ENCODE results near the gene ELAVL2. TPM values are rescaled to one million over a fixed set of nuclear protein-coding genes. Genes with fewer than 3 reads are reported as not detected.

The ELAVL2 gene
- total RNA-seq, 1 experiment from 2014 or later = 16.3 TPM

- no peaks in the 10 kb centered on the region for H3K9me2 ChIP-seq (replicated peaks; ENCODE audit: low read length)
- BruUV-seq (replicated peaks) = no TSS peak
- no peaks in the 10 kb centered on the region for H3K27me3 ChIP-seq (ENCODE audit: low read length)
- ATAC-seq (no peak), DNase-seq (no peak)
- no peak overlapping the region for H2AFZ ChIP-seq (ENCODE audit: low read length)
- no peak overlapping the region for H3K4me3 ChIP-seq (ENCODE audit: low read length)
- H3K79me2 ChIP-seq (ENCODE audit: low read length) = peaks cover 91% of the 10 kb centered on the region
- H3K9me3 ChIP-seq (ENCODE audit: low read length) = no peaks in the 10 kb centered on the region
- H3K27ac ChIP-seq (ENCODE audit: low read length) = no peak overlapping the region
- H3K9ac ChIP-seq (ENCODE audit: low read length) = no peak overlapping the region
- H4K20me1 ChIP-seq (ENCODE audit: low read length) = no peaks in the 10 kb centered on the region
- H3K36me3 ChIP-seq (ENCODE audit: low read depth, low read length) = no peaks in the 10 kb centered on the region
- no peak for TF ChIP-seq EZH2phosphoT487 (IDR thresholded peaks at IDR 0.05; ENCODE audit: borderline replicate concordance, low read length)
- TF ChIP-seq, protein P1, sequence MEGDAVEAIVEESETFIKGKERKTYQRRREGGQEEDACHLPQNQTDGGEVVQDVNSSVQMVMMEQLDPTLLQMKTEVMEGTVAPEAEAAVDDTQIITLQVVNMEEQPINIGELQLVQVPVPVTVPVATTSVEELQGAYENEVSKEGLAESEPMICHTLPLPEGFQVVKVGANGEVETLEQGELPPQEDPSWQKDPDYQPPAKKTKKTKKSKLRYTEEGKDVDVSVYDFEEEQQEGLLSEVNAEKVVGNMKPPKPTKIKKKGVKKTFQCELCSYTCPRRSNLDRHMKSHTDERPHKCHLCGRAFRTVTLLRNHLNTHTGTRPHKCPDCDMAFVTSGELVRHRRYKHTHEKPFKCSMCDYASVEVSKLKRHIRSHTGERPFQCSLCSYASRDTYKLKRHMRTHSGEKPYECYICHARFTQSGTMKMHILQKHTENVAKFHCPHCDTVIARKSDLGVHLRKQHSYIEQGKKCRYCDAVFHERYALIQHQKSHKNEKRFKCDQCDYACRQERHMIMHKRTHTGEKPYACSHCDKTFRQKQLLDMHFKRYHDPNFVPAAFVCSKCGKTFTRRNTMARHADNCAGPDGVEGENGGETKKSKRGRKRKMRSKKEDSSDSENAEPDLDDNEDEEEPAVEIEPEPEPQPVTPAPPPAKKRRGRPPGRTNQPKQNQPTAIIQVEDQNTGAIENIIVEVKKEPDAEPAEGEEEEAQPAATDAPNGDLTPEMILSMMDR (conservative IDR thresholded peaks at IDR 0.05; ENCODE audit: low read depth, low read length) = no peak
- TF ChIP-seq EZH2 (IDR thresholded peaks at IDR 0.05; ENCODE audit: low read length, unreplicated experiment) = no peak
- H3K4me1 ChIP-seq (ENCODE audit: insufficient read depth, low read length) = peaks cover 73% of the 10 kb centered on the region
- CTCF ChIA-PET = no interaction called here
- intact Hi-C loops (cut with micrococcal nuclease) = no loop called here
- POLR2A ChIA-PET (ENCODE audit: unreplicated experiment) = no interaction called here
- peak overlapping the region; percentile 17; the same call in 1 of the 2 replicates for H3K4me2 ChIP-seq (ENCODE audit: low read length)
- no peaks in the 10 kb centered on the region for H3F3A ChIP-seq (ENCODE audit: low read length, unreplicated experiment)
Measured at GRCh38 chr9:23772385-23772783, 53.7 kb downstream of the ELAVL2 start.

- TF ChIP-seq EZH2phosphoT487 (IDR thresholded peaks at IDR 0.05; ENCODE audit: borderline replicate concordance, low read length) (no peak), EZH2 (IDR thresholded peaks at IDR 0.05; ENCODE audit: low read length, unreplicated experiment) (no peak)
- TF ChIP-seq, protein P1 (conservative IDR thresholded peaks at IDR 0.05; ENCODE audit: low read depth, low read length) = no peak
- peak overlapping the region; percentile 17; the same call in 1 of the 2 replicates for H3K4me2 ChIP-seq (ENCODE audit: low read length)
- H3K27ac ChIP-seq (ENCODE audit: low read length) = no peak overlapping the region
- H4K20me1 ChIP-seq (ENCODE audit: low read length) = no peaks in the 10 kb centered on the region
- no TSS peak for BruUV-seq (replicated peaks)
- no peaks in the 10 kb centered on the region for H3K9me3 ChIP-seq (ENCODE audit: low read length)
- POLR2A ChIA-PET (ENCODE audit: unreplicated experiment) = no interaction called here
- no peaks in the 10 kb centered on the region for H3K36me3 ChIP-seq (ENCODE audit: low read depth, low read length)
- CTCF ChIA-PET = no interaction called here
- intact Hi-C loops (cut with micrococcal nuclease) = no loop called here
- no peak overlapping the region for H2AFZ ChIP-seq (ENCODE audit: low read length)
- no peaks in the 10 kb centered on the region for H3F3A ChIP-seq (ENCODE audit: low read length, unreplicated experiment)
- no peaks in the 10 kb centered on the region for H3K27me3 ChIP-seq (ENCODE audit: low read length)
- H3K4me1 ChIP-seq (ENCODE audit: insufficient read depth, low read length) = peaks cover 73% of the 10 kb centered on the region
- ATAC-seq (no peak), DNase-seq (peak; percentile 29)
- no peaks in the 10 kb centered on the region for H3K9me2 ChIP-seq (replicated peaks; ENCODE audit: low read length)
- H3K9ac ChIP-seq (ENCODE audit: low read length) = no peak overlapping the region
- H3K79me2 ChIP-seq (ENCODE audit: low read length) = peaks cover 91% of the 10 kb centered on the region
- no peak overlapping the region for H3K4me3 ChIP-seq (ENCODE audit: low read length)
Measured at GRCh38 chr9:23771746-23772384, 54.2 kb downstream of the ELAVL2 start.

DNA sequence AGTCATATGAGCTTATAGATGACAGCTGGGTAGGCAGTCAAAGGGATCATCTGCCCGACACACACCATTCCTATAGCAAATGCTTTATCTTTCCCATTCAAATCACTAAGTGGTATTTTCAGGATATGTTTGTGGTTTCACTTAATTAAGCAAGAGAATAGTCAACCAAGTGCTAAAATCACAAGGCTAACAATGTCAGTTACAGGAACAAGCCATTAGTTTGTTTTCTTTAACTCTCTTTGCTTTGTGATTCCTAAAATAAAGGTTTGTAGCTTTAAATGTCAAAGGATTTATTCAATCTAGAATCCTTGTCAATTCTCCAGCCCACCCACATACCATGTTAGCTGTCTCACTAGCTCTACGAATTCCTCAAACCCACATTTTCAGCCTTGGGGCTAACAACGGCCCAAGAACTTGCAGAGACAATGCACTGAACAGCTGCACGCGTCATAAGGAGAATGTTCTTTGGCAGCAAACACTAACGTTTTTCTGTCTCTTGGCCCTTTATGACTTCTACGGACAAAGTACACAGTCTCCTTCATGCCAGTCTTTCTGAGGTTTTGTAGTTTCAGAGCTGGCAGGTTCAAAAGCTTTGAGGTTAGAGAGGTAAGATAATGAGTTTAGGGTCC lies 56.6 kb downstream of the ELAVL2 start:
- Histone ChIP-seq H3K4me1 (ENCODE audit: insufficient read depth, low read length) (peaks cover 50% of the 10 kb centered on the region), H3K79me2 (ENCODE audit: low read length) (peaks cover 91% of the 10 kb centered on the region), H3K4me3 (ENCODE audit: low read length) (peak overlapping the region; percentile 16; the same call in 1 of the 2 replicates), H3K27me3 (ENCODE audit: low read length) (no peaks in the 10 kb centered on the region), H4K20me1 (ENCODE audit: low read length) (no peaks in the 10 kb centered on the region), H3F3A (ENCODE audit: low read length, unreplicated experiment) (no peaks in the 10 kb centered on the region), H3K9ac (ENCODE audit: low read length) (no peak overlapping the region), H3K4me2 (ENCODE audit: low read length) (peak overlapping the region; percentile 63), H3K36me3 (ENCODE audit: low read depth, low read length) (no peaks in the 10 kb centered on the region), H2AFZ (ENCODE audit: low read length) (no peak overlapping the region), H3K9me2 (replicated peaks; ENCODE audit: low read length) (no peaks in the 10 kb centered on the region), H3K27ac (ENCODE audit: low read length) (peak overlapping the region; percentile 65), H3K9me3 (ENCODE audit: low read length) (no peaks in the 10 kb centered on the region)
- TF ChIP-seq EZH2phosphoT487 (IDR thresholded peaks at IDR 0.05; ENCODE audit: borderline replicate concordance, low read length) (no peak), EZH2 (IDR thresholded peaks at IDR 0.05; ENCODE audit: low read length, unreplicated experiment) (no peak)
- TF ChIP-seq, protein P1 (conservative IDR thresholded peaks at IDR 0.05; ENCODE audit: low read depth, low read length) = no peak
- peak; percentile 93 for DNase-seq
- BruUV-seq (replicated peaks) = no TSS peak
- POLR2A ChIA-PET (ENCODE audit: unreplicated experiment) = no interaction called here
- CTCF ChIA-PET = no interaction called here
- intact Hi-C loops (cut with micrococcal nuclease) = no loop called here
- ATAC-seq = peak; percentile 85

All from PC-3 (cell line).